ENCODE data around the gene HEATR1. TPM values are rescaled to one million over a fixed set of nuclear protein-coding genes. Genes with fewer than 3 reads are reported as not detected.
A peak's percentile ranks its signal among the peaks of the same experiment; 100 is the strongest.

HEATR1 gene
- total RNA-seq, 1 donor from 2014 or later: 7.9 TPM

GRCh38 chr1:236548452-236548851 is 55.9 kb downstream of the HEATR1 start:
- no peak for DNase-seq (ENCODE audit: low spot score)
- no peak for ATAC-seq

GRCh38 chr1:236545621-236546169 is 58.6 kb downstream of the HEATR1 start:
- DNase-seq (ENCODE audit: low spot score): no peak
- ATAC-seq: no peak

DNA sequence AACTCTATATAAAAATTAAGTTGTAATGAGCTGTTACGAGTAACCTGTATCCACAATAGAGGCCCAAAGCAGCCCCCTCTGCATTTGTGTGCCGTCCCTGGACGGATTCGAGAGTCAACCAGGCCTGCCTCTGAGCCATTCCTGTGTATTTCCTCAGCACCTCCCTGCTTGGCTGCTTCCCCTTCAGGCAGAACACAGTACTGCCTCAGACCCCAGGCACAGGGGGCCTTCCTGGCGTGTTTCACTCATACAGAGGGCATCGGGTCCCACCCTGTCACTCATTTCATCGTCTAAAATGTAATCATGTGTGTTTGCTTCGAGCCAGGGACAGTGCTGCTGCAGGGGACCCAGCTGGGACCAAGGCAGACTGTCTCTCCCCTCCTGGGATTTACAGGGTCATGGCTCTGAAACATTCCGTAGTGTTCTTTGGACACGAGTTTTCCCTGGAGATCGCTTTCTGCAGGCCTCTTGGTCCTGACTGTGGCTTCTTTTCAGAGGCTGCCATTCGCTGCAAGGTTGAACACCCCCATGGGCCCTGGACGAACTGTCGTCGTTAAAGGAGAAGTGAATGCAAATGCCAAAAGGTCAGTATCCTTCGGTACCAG is 61.1 kb downstream of the HEATR1 start:
- DNase-seq (ENCODE audit: low spot score) (no peak), ATAC-seq (no peak)

GRCh38 chr1:236541710-236542109 is 62.6 kb downstream of the HEATR1 start:
- ATAC-seq (peak; percentile 15), DNase-seq (ENCODE audit: low spot score) (no peak)

DNA sequence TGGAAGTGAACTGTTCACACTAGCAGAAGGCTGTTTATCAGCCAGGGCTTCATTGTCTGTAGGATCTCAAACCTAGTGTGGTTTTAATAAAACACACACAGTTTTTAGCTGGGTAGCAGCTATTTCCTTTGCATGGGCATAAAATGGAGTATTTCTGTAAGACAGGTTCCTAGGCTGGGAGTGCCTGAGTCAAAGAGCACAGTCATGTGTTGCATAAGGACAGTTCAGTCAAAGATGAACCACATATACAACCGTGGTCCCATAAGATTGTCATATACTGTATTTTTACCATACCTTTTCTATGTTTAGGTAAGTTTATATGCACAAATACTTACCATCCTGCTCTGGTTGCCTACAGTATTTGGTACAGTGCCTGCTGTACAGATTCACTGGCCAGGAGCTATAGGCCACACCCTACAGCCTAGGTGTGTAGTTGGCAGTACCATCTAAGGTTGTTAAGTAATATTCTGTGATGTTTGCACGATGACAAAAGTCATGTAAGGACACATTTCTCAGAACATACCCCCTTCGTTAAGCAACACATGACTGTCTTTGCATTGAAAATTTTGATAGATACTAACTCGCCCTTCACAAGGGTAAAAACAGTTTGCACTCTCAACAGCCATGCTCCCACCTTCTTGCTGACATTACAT is 63.4 kb downstream of the HEATR1 start:
- ATAC-seq (peak; percentile 78), DNase-seq (ENCODE audit: low spot score) (no peak)

DNA sequence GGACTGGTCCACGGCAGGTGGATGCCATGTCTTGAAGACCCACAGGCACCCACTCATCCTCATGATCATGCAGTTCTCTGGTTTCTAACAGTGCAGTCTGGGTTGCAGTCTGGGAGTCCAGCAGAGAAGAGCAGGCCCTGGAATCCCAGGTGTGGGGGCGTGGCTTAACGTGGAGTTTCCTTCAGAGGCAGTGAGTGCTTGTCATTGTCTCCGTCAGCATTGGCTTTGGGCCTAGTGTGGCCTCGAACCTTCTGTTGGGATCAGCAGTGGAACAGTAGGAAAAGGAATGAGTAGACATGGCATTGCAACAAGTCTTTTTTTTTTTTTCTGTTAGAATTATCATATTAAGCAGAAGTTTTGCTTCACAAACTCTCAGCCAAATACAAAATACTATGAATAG is 67.8 kb downstream of the HEATR1 start:
- ATAC-seq (no peak), DNase-seq (ENCODE audit: low spot score) (no peak)

DNA sequence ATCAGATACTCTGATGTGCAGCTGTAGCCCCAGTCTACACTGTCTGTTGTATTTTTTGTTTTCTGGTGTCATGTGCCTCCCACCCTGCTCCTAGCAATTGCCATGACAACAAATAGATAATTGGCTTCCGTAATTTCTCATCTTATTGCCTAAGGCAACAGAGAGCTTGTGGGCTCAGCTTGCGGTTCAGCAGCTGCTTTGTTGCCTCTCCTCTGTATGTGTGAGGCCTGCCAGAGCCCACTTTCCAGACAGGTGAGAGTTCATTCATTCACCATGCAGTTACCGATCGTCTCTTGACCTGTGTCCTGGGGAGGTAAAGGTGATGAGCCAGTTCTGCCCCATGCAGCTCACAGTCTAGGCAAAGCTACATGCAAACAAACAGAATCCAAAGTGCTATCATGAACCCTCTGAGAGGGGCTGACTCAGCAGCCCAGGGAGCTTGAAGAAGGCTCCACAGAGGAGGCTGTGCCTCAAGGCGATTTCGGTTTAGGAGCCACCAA is 68.6 kb downstream of the HEATR1 start:
- DNase-seq (ENCODE audit: low spot score): peak; percentile 73

DNA sequence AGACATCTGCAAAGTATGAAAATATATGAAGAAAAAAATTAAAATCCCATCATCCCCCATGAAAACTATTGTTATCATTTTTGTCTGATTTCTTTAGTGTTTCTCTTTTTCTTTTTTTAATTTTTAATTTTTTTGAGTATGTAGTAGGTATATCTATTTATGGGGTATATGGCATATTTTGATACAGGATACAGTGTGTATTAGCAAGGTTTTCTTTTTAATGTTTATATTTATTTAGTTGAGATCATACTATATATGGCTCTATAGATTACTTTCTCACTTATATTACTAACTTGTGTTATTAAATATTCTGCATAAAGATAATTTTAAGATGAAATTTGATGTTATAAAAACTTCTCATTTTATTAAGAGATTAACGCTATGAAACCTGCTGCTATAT is 69.1 kb downstream of the HEATR1 start:
- DNase-seq (ENCODE audit: low spot score) (no peak), ATAC-seq (no peak)

More for the DNA sequence above, 68.6 kb downstream of the HEATR1 start:
- ATAC-seq: peak; percentile 83

GRCh38 chr1:236534151-236534651 is 70.1 kb downstream of the HEATR1 start:
- ATAC-seq (no peak), DNase-seq (ENCODE audit: low spot score) (no peak)

DNA sequence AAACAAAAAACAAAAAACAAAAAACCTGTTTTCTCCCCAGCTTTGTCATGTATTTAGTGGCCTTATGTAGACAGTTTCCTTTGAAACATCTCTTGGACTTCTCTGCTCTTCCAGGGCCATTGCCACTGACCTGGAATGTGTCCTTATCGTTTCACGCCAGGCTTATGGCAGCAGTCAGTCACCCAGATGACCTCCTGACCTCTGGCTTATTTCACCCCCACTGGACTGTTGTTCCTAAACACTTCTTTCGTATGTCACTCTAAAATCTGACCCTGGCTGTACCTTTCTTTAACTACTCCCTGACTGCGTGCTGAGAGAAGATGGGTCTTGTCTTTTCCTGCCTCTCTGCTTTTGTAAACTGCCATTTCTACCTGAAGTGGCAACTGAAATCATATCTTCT is 71.5 kb downstream of the HEATR1 start:
- DNase-seq (ENCODE audit: low spot score): peak; percentile 58
- peak; percentile 67 for ATAC-seq

- no peak for DNase-seq (ENCODE audit: low spot score)
- ATAC-seq: no peak
These were observed 73.4 kb downstream of the HEATR1 start for GRCh38 chr1:236530959-236531358.

DNA sequence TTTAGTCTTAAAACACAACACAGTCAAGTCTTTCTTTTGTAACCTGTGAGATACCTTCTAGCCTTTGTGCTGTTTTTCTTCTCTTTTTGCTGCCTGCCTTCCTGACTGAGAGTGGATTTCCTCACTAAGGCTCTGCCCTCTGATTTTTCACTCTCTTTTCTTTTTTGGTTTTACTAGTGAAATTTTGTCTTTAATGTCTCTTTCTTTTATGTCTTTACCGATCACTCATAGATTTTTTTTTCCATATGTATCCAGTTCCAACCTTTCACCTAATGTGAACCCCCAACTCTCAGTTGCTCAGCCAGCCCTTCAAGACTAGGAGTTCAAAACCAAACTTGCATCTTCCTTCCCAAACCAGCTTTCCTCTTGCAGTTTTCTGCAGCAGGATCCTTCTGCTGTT is 74.0 kb downstream of the HEATR1 start:
- ATAC-seq (no peak), DNase-seq (ENCODE audit: low spot score) (no peak)

DNA sequence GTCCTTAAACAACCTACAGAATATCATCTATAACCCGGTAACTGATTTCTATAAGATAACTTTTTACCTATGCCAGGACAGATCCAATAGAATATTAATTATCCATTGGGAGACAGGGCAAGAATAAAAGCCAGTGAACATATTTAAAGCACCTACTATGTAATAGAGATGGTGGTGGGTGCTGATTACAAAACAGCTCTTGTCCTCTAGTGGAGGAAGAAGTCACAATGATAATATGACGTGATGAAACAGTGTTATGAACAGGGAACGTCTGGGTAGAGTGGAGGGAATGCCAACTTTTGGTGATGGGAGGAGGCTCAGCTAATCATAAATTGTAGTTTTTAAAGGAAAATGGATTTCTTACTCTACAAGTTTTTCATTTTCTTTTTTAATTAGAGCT is 78.2 kb downstream of the HEATR1 start:
- no peak for DNase-seq (ENCODE audit: low spot score)

DNA sequence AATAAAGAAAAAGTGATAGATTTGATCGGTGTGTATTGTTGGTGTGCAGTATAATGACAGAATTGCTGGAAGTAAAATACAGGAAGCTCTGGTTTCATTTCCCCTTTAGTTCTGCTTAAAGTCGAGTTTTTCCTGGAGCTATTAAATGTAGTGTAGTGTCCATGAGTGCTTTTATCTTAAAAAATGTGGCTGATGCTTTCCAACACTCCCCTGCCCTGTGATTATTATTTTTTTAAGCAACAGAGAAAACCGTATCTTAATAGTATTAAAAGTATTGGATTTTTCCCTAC is 79.5 kb downstream of the HEATR1 start:
- ATAC-seq (no peak), DNase-seq (ENCODE audit: low spot score) (no peak)

More for the DNA sequence above, 78.2 kb downstream of the HEATR1 start:
- ATAC-seq: no peak

- DNase-seq (ENCODE audit: low spot score) (peak; percentile 66), ATAC-seq (peak; percentile 55)
These were observed 80.0 kb downstream of the HEATR1 start for GRCh38 chr1:236524142-236524894.

- ATAC-seq (peak; percentile 87), DNase-seq (ENCODE audit: low spot score) (peak; percentile 91)
These were observed 80.6 kb downstream of the HEATR1 start, which contains the start of gene LGALS8 for GRCh38 chr1:236523704-236524141. TSS of gene LGALS8 (plus strand) at chr1:236523982. CDS start at chr1:236526071, 2,089 bp downstream.

DNA sequence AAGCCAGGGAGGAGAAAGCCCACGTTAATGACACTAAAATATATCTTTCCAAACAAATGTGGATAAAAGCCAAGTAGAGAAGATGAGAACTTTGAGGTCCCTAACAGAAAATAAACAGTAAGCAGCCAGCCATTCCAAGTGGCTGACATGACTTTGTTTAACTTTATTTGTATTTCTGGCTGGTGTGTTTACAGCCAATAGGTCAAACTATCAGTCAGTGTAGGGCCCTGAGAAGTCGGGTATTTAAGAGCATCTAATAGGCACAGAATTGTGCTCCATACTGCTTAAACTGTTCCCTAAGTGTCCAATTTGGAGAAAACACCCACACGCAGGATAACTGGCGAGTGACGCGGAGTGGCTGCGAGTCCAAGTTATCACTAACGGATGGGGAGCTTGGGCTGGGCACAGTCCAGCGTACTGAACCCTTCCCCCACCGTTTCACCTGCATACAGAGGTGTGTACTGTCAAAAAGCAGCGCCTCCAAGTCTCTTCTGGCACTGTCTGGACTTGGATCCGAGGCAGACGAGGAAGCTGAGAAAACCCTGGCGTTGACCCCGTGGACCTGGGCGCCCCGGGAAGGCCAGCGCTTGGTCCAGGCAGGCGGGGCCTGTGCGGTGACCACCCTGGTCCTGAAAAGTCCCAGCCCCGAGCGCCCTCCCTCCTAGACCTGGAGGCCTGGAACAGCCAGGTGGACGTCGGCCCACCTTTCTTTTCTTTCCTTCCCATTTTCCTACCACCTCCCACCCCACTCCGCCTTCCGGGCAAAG is 81.2 kb downstream of the HEATR1 start:
- ATAC-seq: peak; percentile 73

DNA sequence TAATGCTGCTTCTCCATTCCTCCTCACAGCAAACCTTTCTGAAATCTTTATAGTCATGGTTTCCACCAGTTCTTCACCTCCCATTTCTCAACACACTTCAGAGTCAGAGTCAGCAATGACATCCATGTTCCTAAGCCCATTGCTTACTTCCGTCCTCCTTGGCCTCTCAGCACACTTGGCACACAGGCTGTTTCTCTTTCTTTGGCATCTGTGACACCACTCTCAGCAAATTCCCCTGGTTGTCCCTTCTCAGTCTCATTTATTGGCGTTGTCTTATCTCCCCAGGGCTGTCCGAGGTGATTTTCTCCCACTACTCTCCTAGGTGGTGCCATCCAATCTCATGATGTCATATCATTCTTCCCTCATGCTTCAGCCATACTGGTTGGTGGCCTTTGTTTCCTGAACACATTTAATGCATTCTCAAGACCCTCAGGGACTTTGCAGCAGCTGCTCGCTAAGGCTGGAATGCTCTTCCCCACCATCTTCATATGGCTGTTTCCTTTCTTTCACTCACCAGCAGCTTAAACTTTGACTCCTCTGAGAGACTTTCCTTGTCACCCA is 83.8 kb downstream of the HEATR1 start:
- ATAC-seq: no peak
- no peak for DNase-seq (ENCODE audit: low spot score)

More for the DNA sequence above, 81.2 kb downstream of the HEATR1 start:
- peak; percentile 67 for DNase-seq (ENCODE audit: low spot score)

DNA sequence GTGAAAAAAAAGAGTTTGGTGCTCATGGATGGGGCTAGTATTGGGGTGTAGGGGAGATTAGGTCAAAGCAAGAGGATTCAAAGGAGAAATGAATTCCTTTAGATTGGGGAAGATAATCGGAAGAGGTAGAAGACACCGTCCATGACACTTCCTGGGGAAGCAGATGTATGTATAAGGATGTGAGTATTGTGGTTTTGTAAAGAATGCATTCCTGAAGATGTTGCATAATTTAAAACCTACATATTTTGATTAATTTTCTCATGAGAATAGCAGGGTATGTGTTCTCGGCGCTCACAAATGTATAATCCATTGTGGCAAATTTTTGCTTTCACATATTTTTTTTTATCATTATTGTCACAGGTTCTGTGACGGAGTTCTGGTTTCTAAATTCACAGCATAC is 86.0 kb downstream of the HEATR1 start:
- no peak for ATAC-seq
- DNase-seq (ENCODE audit: low spot score): no peak

Measured in left lobe of liver (tissue), 2 donors.